Lower leg skin (tissue), 4 donors: ENCODE results near the gene TTN. TPM values are rescaled to one million over a fixed set of nuclear protein-coding genes. Genes with fewer than 3 reads are reported as not detected.
"Not testable (repeated sequence)": the region's sequence is repeated elsewhere in the genome, so short reads cannot be mapped to it uniquely, and the experiment has no call there.

Source experiments
- DNase-seq, 2 donors: peaks; one replicate each; pipeline ENCODE4 v3.0.0-alpha.2; 2019; ENCODE audit warnings: low spot score in 2 of 2
- H3K4me3 ChIP-seq: fragments of 200-600 bp; sonication (generic); 2 replicates; pipeline ENCODE4 v1.5.1; 2017; ENCODE audit warnings: mild to moderate bottlenecking, low read depth; ENCODE audit not compliant: poor library complexity, severe bottlenecking
- CTCF ChIP-seq, 3 donors: fragments of 450-650 bp; IDR thresholded peaks; one replicate each; pipeline ENCODE4 v1.5.1; 2016; ENCODE audit warnings: antibody characterized with exemption in 3 of 3, mild to moderate bottlenecking in 3 of 3, moderate library complexity in 2 of 3
- POLR2A ChIP-seq, 2 donors: fragments of 450-650 bp; IDR thresholded peaks; one replicate each; pipeline ENCODE4 v1.6.1; 2016 to 2017; ENCODE audit warnings: antibody characterized with exemption in 2 of 2, mild to moderate bottlenecking in 1 of 2, moderate library complexity in 1 of 2
- WGBS, 2 donors: methylation state at CpG; one replicate each; pipeline ENCODE4 v1.1.5; 2018; 5-methylcytosine and 5-hydroxymethylcytosine counted together
- intact Hi-C: fragments of 100-400 bp; cut with DNase I; formaldehyde crosslinking; loops from one replicate; pipeline ENCODE4 v1.15.0; 2023; ENCODE audit warnings: low total_unique reads
- total RNA-seq, 4 donors: library from RNA; depleted of rRNA; stranded (reverse); fragments of >200 nt; gene quantifications; one replicate each; pipeline ENCODE4 v1.1.0, GENCODE V29; 2016

Gene TTN
- total RNA-seq, 4 donors from 2014 or later = 0.25 to 2.4 (median 0.74) TPM

- 65 to 72% methylated on average over 2 of the region's 2 CpGs for WGBS, 2 donors
- TF ChIP-seq CTCF (IDR thresholded peaks at IDR 0.05) = no peak
- TF ChIP-seq POLR2A (IDR thresholded peaks at IDR 0.05) = no peak
- H3K4me3 ChIP-seq = no peak overlapping the region
- no peak for DNase-seq
- intact Hi-C loops = loop anchor here (10.0 kb wide), 1 partner anchor 1556 kb away; no protein-coding TSS in a partner anchor
These were observed 278.0 kb downstream of the TTN start for GRCh38 chr2:178529194-178529593.

- no peak for TF ChIP-seq POLR2A (IDR thresholded peaks at IDR 0.05)
- TF ChIP-seq CTCF (IDR thresholded peaks at IDR 0.05) = no peak
- 92% methylated on average over 5 of the region's 5 CpGs for WGBS, 2 donors
- DNase-seq = no peak
- intact Hi-C loops = loop anchor here (10.0 kb wide), 1 partner anchor 1556 kb away; no protein-coding TSS in a partner anchor
- no peak overlapping the region for H3K4me3 ChIP-seq
These were observed 278.6 kb downstream of the TTN start for GRCh38 chr2:178528647-178529046.

DNA sequence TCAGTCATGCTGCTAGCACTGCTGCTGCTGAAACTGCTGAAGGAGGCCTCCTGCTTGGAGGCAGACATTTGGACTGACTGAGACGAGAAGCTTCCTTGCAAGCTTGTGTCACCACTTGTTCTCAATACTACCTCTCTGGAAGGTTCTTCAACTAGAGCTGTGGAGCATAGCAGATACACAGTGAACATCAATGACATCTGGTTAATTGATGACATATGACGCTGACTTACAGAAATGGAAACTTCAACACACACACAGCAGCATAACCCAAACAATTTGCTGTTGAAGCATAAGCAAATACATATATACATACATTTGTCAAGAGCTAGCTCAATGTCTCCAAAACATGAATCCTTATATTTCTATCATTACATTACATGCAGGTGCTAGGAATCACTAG is 279.6 kb downstream of the TTN start:
- intact Hi-C loops = loop anchor here (10.0 kb wide), 1 partner anchor 1557 kb away; no protein-coding TSS in a partner anchor
- TF ChIP-seq CTCF (IDR thresholded peaks at IDR 0.05) = no peak
- TF ChIP-seq POLR2A (IDR thresholded peaks at IDR 0.05) = no peak
- DNase-seq = no peak
- WGBS, 2 donors = 73 to 81% methylated on average over 2 of the region's 2 CpGs
- H3K4me3 ChIP-seq = no peak overlapping the region

- no peak for DNase-seq
- intact Hi-C loops = loop anchor here (10.0 kb wide), 1 partner anchor 1559 kb away; no protein-coding TSS in a partner anchor
- H3K4me3 ChIP-seq = no peak overlapping the region
- TF ChIP-seq CTCF (IDR thresholded peaks at IDR 0.05) (no peak), POLR2A (IDR thresholded peaks at IDR 0.05) (no peak)
- 95 to 96% methylated on average over 4 of the region's 4 CpGs for WGBS, 2 donors
These were observed 281.0 kb downstream of the TTN start for GRCh38 chr2:178526256-178526655.

- H3K4me3 ChIP-seq, DNase-seq: not testable (repeated sequence)
- WGBS, 2 donors = 77 to 90% methylated on average over 1 of the region's 1 CpG
- intact Hi-C loops = loop anchor here (10.0 kb wide), 1 partner anchor 1559 kb away; no protein-coding TSS in a partner anchor
These were observed 281.8 kb downstream of the TTN start for GRCh38 chr2:178525460-178525859.

DNA sequence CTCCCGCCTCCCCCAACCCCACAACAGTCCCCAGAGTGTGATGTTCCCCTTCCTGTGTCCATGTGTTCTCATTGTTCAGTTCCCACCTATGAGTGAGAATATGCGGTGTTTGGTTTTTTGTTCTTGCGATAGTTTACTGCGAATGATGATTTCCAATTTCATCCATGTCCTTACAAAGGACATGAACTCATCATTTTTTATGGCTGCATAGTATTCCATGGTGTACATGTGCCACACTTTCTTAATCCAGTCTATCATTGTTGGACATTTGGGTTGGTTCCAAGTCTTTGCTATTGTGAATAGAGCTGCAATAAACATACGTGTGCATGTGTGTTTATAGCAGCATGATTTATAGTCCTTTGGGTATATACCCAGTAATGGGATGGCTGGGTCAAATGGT is 282.2 kb downstream of the TTN start:
- not testable (repeated sequence) for DNase-seq, H3K4me3 ChIP-seq
- intact Hi-C loops = loop anchor here (10.0 kb wide), 1 partner anchor 1560 kb away; no protein-coding TSS in a partner anchor
- WGBS, 2 donors = 98 to 99% methylated on average over 5 of the region's 5 CpGs

- peak overlapping the region; percentile 44 for H3K4me3 ChIP-seq
- DNase-seq = no peak
- TF ChIP-seq CTCF (IDR thresholded peaks at IDR 0.05) (no peak), POLR2A (IDR thresholded peaks at IDR 0.05) (no peak)
- 58 to 63% methylated on average over 8 of the region's 8 CpGs for WGBS, 2 donors
- intact Hi-C loops = loop anchor here (10.0 kb wide), 1 partner anchor 1561 kb away; no protein-coding TSS in a partner anchor
These were observed 283.6 kb downstream of the TTN start for GRCh38 chr2:178523596-178524134.
